GM19099 (cell line): ENCODE results near the gene EIF2B4.

Experiments
- POLR2A ChIP-seq: IDR thresholded peaks from 3 replicates; pipeline ENCODE4 v1.6.1; 2011; ENCODE audit warnings: low read depth; ENCODE audit not compliant: insufficient read length; ENCODE audit errors: extremely low read depth

The EIF2B4 gene

GRCh38 chr2:27380626-27381545 lies 10.7 kb upstream of the EIF2B4 start, which contains the start of gene ZNF513:
Gene ZNF513 (minus strand): TSS chr2:27380734. CDS start chr2:27380526, 208 bp downstream.
- TF ChIP-seq POLR2A: peak; percentile 78

- TF ChIP-seq POLR2A: peak; percentile 14
These were observed 9.9 kb upstream of the EIF2B4 start for GRCh38 chr2:27379836-27380625.

- no peak for TF ChIP-seq POLR2A
These were observed 9.3 kb upstream of the EIF2B4 start for GRCh38 chr2:27379383-27379835.

- no peak for TF ChIP-seq POLR2A
These were observed 8.7 kb upstream of the EIF2B4 start for GRCh38 chr2:27378809-27379290.

GRCh38 chr2:27378096-27378808 lies 8.1 kb upstream of the EIF2B4 start:
- TF ChIP-seq POLR2A: peak; percentile 26

- peak; percentile 16 for TF ChIP-seq POLR2A
These were observed 7.5 kb upstream of the EIF2B4 start for GRCh38 chr2:27377618-27378095.

GRCh38 chr2:27376866-27377617 lies 6.9 kb upstream of the EIF2B4 start:
- no peak for TF ChIP-seq POLR2A

GRCh38 chr2:27376151-27376865 lies 6.2 kb upstream of the EIF2B4 start:
- no peak for TF ChIP-seq POLR2A

GRCh38 chr2:27375513-27376099 lies 5.5 kb upstream of the EIF2B4 start:
- no peak for TF ChIP-seq POLR2A

- no peak for TF ChIP-seq POLR2A
These were observed 3.4 kb upstream of the EIF2B4 start for GRCh38 chr2:27373567-27373966.

GRCh38 chr2:27372937-27373336 lies 2.8 kb upstream of the EIF2B4 start:
- TF ChIP-seq POLR2A: no peak

GRCh38 chr2:27370816-27371620 lies 880 bp upstream of the EIF2B4 start:
- peak; percentile 28 for TF ChIP-seq POLR2A

GRCh38 chr2:27369471-27370025 lies 590 bp downstream of the EIF2B4 start:
- no peak for TF ChIP-seq POLR2A
